OCI-LY1 (cell line): ENCODE results near the gene CLIC6.

Experiments
- H2AFZ ChIP-seq: fragments of 200-600 bp; sonication (generic), shearing (Covaris generic); 2 replicates; pipeline ENCODE4 v1.6.0; 2014; ENCODE audit warnings: antibody characterized with exemption, mild to moderate bottlenecking, low read length
- H3F3A ChIP-seq: fragments of 200-600 bp; sonication (generic), shearing (Covaris generic); 2 replicates; pipeline ENCODE4 v1.6.0; 2014; ENCODE audit warnings: mild to moderate bottlenecking, antibody characterized with exemption, low read length, moderate library complexity; ENCODE audit not compliant: insufficient read depth
- H3K27ac ChIP-seq: fragments of 200-600 bp; sonication (generic); 2 replicates; pipeline ENCODE4 v1.5.1; 2014; ENCODE audit warnings: low read length, mixed run types, mild to moderate bottlenecking, low read depth; ENCODE audit not compliant: poor library complexity, severe bottlenecking
- H3K27me3 ChIP-seq: fragments of 200-600 bp; sonication (generic); 2 replicates; pipeline ENCODE4 v1.6.0; 2014; ENCODE audit warnings: antibody characterized with exemption, mild to moderate bottlenecking, low read length, moderate library complexity; ENCODE audit not compliant: insufficient read depth
- H3K36me3 ChIP-seq: fragments of 200-600 bp; sonication (generic); 2 replicates; pipeline ENCODE4 v1.6.1; 2014; ENCODE audit warnings: mild to moderate bottlenecking, antibody characterized with exemption, low read length, moderate library complexity, mixed read lengths; ENCODE audit not compliant: insufficient read depth
- H3K4me1 ChIP-seq: fragments of 200-600 bp; sonication (generic); 2 replicates; pipeline ENCODE4 v1.5.1; 2014; ENCODE audit warnings: mild to moderate bottlenecking, low read length, moderate library complexity; ENCODE audit not compliant: insufficient read depth, severe bottlenecking
- H3K4me2 ChIP-seq: fragments of 200-600 bp; sonication (generic), shearing (Covaris generic); 2 replicates; pipeline ENCODE4 v1.6.1; 2014; ENCODE audit warnings: low read length
- H3K4me3 ChIP-seq: fragments of 200-600 bp; sonication (generic); 2 replicates; pipeline ENCODE4 v1.5.1; 2014; ENCODE audit warnings: low read length, low read depth, mild to moderate bottlenecking, mixed read lengths; ENCODE audit not compliant: poor library complexity, severe bottlenecking
- H3K79me2 ChIP-seq: fragments of 200-600 bp; shearing (Covaris generic); 2 replicates; pipeline ENCODE4 v1.6.1; 2016; ENCODE audit warnings: mixed run types, low read length, mixed read lengths; ENCODE audit not compliant: insufficient read depth
- H3K9ac ChIP-seq: fragments of 200-600 bp; sonication (generic), shearing (Covaris generic); 2 replicates; pipeline ENCODE4 v1.6.1; 2014; ENCODE audit warnings: mild to moderate bottlenecking, low read length, mixed read lengths
- H3K9me2 ChIP-seq: fragments of 200-600 bp; sonication (generic), shearing (Covaris generic); 2 replicates; pipeline ENCODE4 v1.6.1; 2014; ENCODE audit warnings: low read depth, mild to moderate bottlenecking, low read length, mixed read lengths
- H3K9me3 ChIP-seq: fragments of 200-600 bp; shearing (Covaris generic); 2 replicates; pipeline ENCODE4 v1.6.1; 2014; ENCODE audit warnings: low read length, mixed read lengths
- H4K20me1 ChIP-seq: fragments of 200-600 bp; sonication (generic), shearing (Covaris generic); 2 replicates; pipeline ENCODE4 v1.6.0; 2016; ENCODE audit warnings: mild to moderate bottlenecking, low read length; ENCODE audit not compliant: insufficient read depth
- CTCF ChIP-seq: fragments of 200-600 bp; sonication (generic), shearing (Covaris generic); IDR thresholded peaks from 2 replicates; pipeline ENCODE4 v1.5.1; 2017; ENCODE audit warnings: mild to moderate bottlenecking, antibody characterized with exemption, low read length, moderate library complexity, mixed read lengths
- EZH2 ChIP-seq: fragments of 200-600 bp; sonication (generic), shearing (Covaris generic); IDR thresholded peaks from 2 replicates; pipeline ENCODE4 v1.8.0; 2017; ENCODE audit warnings: borderline replicate concordance, mixed run types, mild to moderate bottlenecking, antibody characterized with exemption, low read length, moderate library complexity, mixed read lengths

The CLIC6 gene

GRCh38 chr21:34671891-34672290 is 3.1 kb downstream of the CLIC6 start:
- Histone ChIP-seq H3K9ac (no peak overlapping the region), H3K4me2 (no peak overlapping the region), H3K27me3 (no peaks in the 10 kb centered on the region), H3F3A (no peaks in the 10 kb centered on the region), H3K79me2 (no peaks in the 10 kb centered on the region), H3K9me3 (no peaks in the 10 kb centered on the region), H3K36me3 (no peaks in the 10 kb centered on the region), H3K27ac (no peak overlapping the region), H3K4me3 (no peak overlapping the region), H4K20me1 (no peaks in the 10 kb centered on the region), H3K4me1 (no peaks in the 10 kb centered on the region), H2AFZ (no peak overlapping the region), H3K9me2 (no peaks in the 10 kb centered on the region)
- no peak for TF ChIP-seq EZH2
- TF ChIP-seq CTCF: no peak

- H3K4me3 ChIP-seq: no peak overlapping the region
- no peak overlapping the region for H2AFZ ChIP-seq
- H3K4me1 ChIP-seq: no peaks in the 10 kb centered on the region
- no peaks in the 10 kb centered on the region for H3F3A ChIP-seq
- no peaks in the 10 kb centered on the region for H3K79me2 ChIP-seq
- H3K36me3 ChIP-seq: no peaks in the 10 kb centered on the region
- H3K27ac ChIP-seq: no peak overlapping the region
- no peaks in the 10 kb centered on the region for H4K20me1 ChIP-seq
- H3K27me3 ChIP-seq: no peaks in the 10 kb centered on the region
- TF ChIP-seq EZH2: no peak
- no peak for TF ChIP-seq CTCF
- H3K9me3 ChIP-seq: no peaks in the 10 kb centered on the region
- no peaks in the 10 kb centered on the region for H3K9me2 ChIP-seq
- no peak overlapping the region for H3K9ac ChIP-seq
- no peak overlapping the region for H3K4me2 ChIP-seq
Observed at GRCh38 chr21:34673006-34673405, 4.2 kb downstream of the CLIC6 start.

- H3F3A ChIP-seq: no peaks in the 10 kb centered on the region
- no peaks in the 10 kb centered on the region for H3K36me3 ChIP-seq
- H3K4me3 ChIP-seq: no peak overlapping the region
- no peaks in the 10 kb centered on the region for H3K9me3 ChIP-seq
- H3K9me2 ChIP-seq: no peaks in the 10 kb centered on the region
- TF ChIP-seq CTCF (no peak), EZH2 (no peak)
- no peak overlapping the region for H2AFZ ChIP-seq
- no peaks in the 10 kb centered on the region for H4K20me1 ChIP-seq
- no peaks in the 10 kb centered on the region for H3K79me2 ChIP-seq
- no peak overlapping the region for H3K27ac ChIP-seq
- no peaks in the 10 kb centered on the region for H3K27me3 ChIP-seq
- no peak overlapping the region for H3K4me2 ChIP-seq
- no peaks in the 10 kb centered on the region for H3K4me1 ChIP-seq
- no peak overlapping the region for H3K9ac ChIP-seq
Observed at GRCh38 chr21:34674468-34674867, 5.7 kb downstream of the CLIC6 start.
